GM18861 (cell line): Measurements from ENCODE around the gene FSTL5.
A peak's percentile ranks its signal among the peaks of the same experiment; 100 is the strongest.

Source experiments
- ATAC-seq: cut with Tn5 transposase; IDR thresholded peaks from one replicate; pipeline ENCODE4 v1.9.1; 2021; ENCODE audit not compliant: unreplicated experiment

FSTL5 gene

GRCh38 chr4:161595230-161595771, 568.5 kb downstream of the FSTL5 start:
- no peak for ATAC-seq

GRCh38 chr4:161585011-161585410, 578.8 kb downstream of the FSTL5 start:
- no peak for ATAC-seq

- ATAC-seq: no peak
These were observed 580.3 kb downstream of the FSTL5 start for GRCh38 chr4:161583549-161583948.

GRCh38 chr4:161581262-161582230, 582.3 kb downstream of the FSTL5 start:
- ATAC-seq: peak; percentile 81

GRCh38 chr4:161577579-161578301, 586.1 kb downstream of the FSTL5 start:
- no peak for ATAC-seq

GRCh38 chr4:161573836-161574235, 590.0 kb downstream of the FSTL5 start:
- ATAC-seq: no peak

GRCh38 chr4:161564230-161564834, 599.5 kb downstream of the FSTL5 start:
- no peak for ATAC-seq

- peak; percentile 83 for ATAC-seq
These were observed 607.8 kb downstream of the FSTL5 start for GRCh38 chr4:161555689-161556660.

GRCh38 chr4:161554372-161554990, 609.3 kb downstream of the FSTL5 start:
- peak; percentile 34 for ATAC-seq

- no peak for ATAC-seq
These were observed 616.9 kb downstream of the FSTL5 start for GRCh38 chr4:161546902-161547301.

- no peak for ATAC-seq
These were observed 623.5 kb downstream of the FSTL5 start for GRCh38 chr4:161540265-161540664.

- ATAC-seq: no peak
These were observed 624.9 kb downstream of the FSTL5 start for GRCh38 chr4:161538941-161539340.

- no peak for ATAC-seq
These were observed 633.1 kb downstream of the FSTL5 start for GRCh38 chr4:161530710-161531109.

- ATAC-seq: no peak
These were observed 638.7 kb downstream of the FSTL5 start for GRCh38 chr4:161525121-161525520.

GRCh38 chr4:161522031-161522430, 641.8 kb downstream of the FSTL5 start:
- ATAC-seq: no peak

- no peak for ATAC-seq
These were observed 644.2 kb downstream of the FSTL5 start for GRCh38 chr4:161519611-161520010.

- ATAC-seq: no peak
These were observed 645.9 kb downstream of the FSTL5 start for GRCh38 chr4:161517941-161518340.

- no peak for ATAC-seq
These were observed 658.7 kb downstream of the FSTL5 start for GRCh38 chr4:161505141-161505540.

GRCh38 chr4:161498155-161498554, 665.6 kb downstream of the FSTL5 start:
- no peak for ATAC-seq

- ATAC-seq: no peak
These were observed 677.3 kb downstream of the FSTL5 start for GRCh38 chr4:161486461-161486860.
